HepG2 (cell line): ENCODE measurements around the gene IFT172. TPM values are rescaled to one million over a fixed set of nuclear protein-coding genes. Genes with fewer than 3 reads are reported as not detected.
A peak's percentile ranks its signal among the peaks of the same experiment; 100 is the strongest.

Experiments used
- ARNT2 ChIP-seq: sonication (generic); formaldehyde crosslinking; IDR thresholded peaks from 2 replicates; pipeline ENCODE4 v1.8.0; 2022; ENCODE audit warnings: mild to moderate bottlenecking, low read depth, missing genetic modification reagents, moderate library complexity
- CENPT ChIP-seq: sonication (generic); formaldehyde crosslinking; IDR thresholded peaks from 2 replicates; pipeline ENCODE4 v1.8.0; 2022; ENCODE audit warnings: low read depth, mild to moderate bottlenecking, moderate library complexity, missing genetic modification reagents
- DMAP1 ChIP-seq: IDR thresholded peaks from 2 replicates; pipeline ENCODE4 v1.6.1; 2016
- FOXO1 ChIP-seq: sonication (generic); formaldehyde crosslinking; IDR thresholded peaks from 2 replicates; pipeline ENCODE4 v1.4.0; 2020; ENCODE audit warnings: missing genetic modification reagents
- KLF11 ChIP-seq: IDR thresholded peaks from 2 replicates; pipeline ENCODE4 v1.6.1; 2016; ENCODE audit warnings: missing compliant biosample characterization
- MEF2D ChIP-seq: sonication (generic); formaldehyde crosslinking; IDR thresholded peaks from 2 replicates; pipeline ENCODE4 v1.5.1; 2020; ENCODE audit warnings: mild to moderate bottlenecking, missing genetic modification reagents
- NFAT5 ChIP-seq: sonication (generic); formaldehyde crosslinking; IDR thresholded peaks from 2 replicates; pipeline ENCODE4 v1.4.0; 2020; ENCODE audit warnings: missing genetic modification reagents
- RBM39 ChIP-seq: fragments of 200-400 bp; formaldehyde crosslinking; IDR thresholded peaks from one replicate; pipeline ENCODE4 v1.6.1; 2018; ENCODE audit warnings: antibody characterized with exemption, mild to moderate bottlenecking, low read depth, low read length; ENCODE audit not compliant: poor library complexity, severe bottlenecking
- SMARCC2 ChIP-seq: fragments of 450-650 bp; IDR thresholded peaks from 2 replicates; pipeline ENCODE4 v1.6.1; 2017; ENCODE audit warnings: antibody characterized with exemption, mild to moderate bottlenecking
- ZMYM2 ChIP-seq: sonication (generic); formaldehyde crosslinking; IDR thresholded peaks from 2 replicates; pipeline ENCODE4 v1.8.0; 2022; ENCODE audit warnings: mild to moderate bottlenecking, missing genetic modification reagents
- ZNF326 ChIP-seq: sonication (generic); formaldehyde crosslinking; IDR thresholded peaks from 2 replicates; pipeline ENCODE4 v1.4.0; 2020; ENCODE audit warnings: missing genetic modification reagents, borderline replicate concordance
- ZNF563 ChIP-seq: sonication (generic); formaldehyde crosslinking; IDR thresholded peaks from 2 replicates; pipeline ENCODE4 v1.8.0; 2022; ENCODE audit warnings: mild to moderate bottlenecking, moderate library complexity, missing genetic modification reagents
- ZNF564 ChIP-seq: sonication (generic); formaldehyde crosslinking; IDR thresholded peaks from 2 replicates; pipeline ENCODE4 v1.8.1; 2023; ENCODE audit warnings: mild to moderate bottlenecking, missing genetic modification reagents
- ZNF569 ChIP-seq: sonication (generic); formaldehyde crosslinking; IDR thresholded peaks from 2 replicates; pipeline ENCODE4 v1.5.0; 2020; ENCODE audit warnings: mild to moderate bottlenecking, missing genetic modification reagents, moderate library complexity, borderline replicate concordance
- ZNF713 ChIP-seq: sonication (generic); formaldehyde crosslinking; IDR thresholded peaks from 2 replicates; pipeline ENCODE4 v1.4.0; 2020; ENCODE audit warnings: mild to moderate bottlenecking, missing genetic modification reagents
- ZNF766 ChIP-seq: sonication (generic); formaldehyde crosslinking; IDR thresholded peaks from 2 replicates; pipeline ENCODE4 v1.5.0; 2020; ENCODE audit warnings: missing genetic modification reagents, borderline replicate concordance
- polyA plus RNA-seq, 8 experiments: library from polyadenylated mRNA; depleted of rRNA in 3 of 8; stranded (reverse) in 7 of 8; unstranded in 1 of 8; fragments of >200 nt; fragmentation: Illumina TruSeq in 4 of 8; extraction: Trizol in 4 of 8; gene quantifications; 2 replicates each; pipeline versions ENCODE4 v1.2.1 to v1.2.3, GENCODE V29; 2011 to 2016; ENCODE audit warnings: low read depth in 4 of 8, missing spikeins in 1 of 8, mixed read lengths in 1 of 8; ENCODE audit not compliant: insufficient read depth in 1 of 8
- total RNA-seq, 5 experiments: library from RNA; depleted of rRNA; stranded (reverse); fragments of >200 nt; fragmentation: Illumina TruSeq; extraction: Trizol; gene quantifications; 2 replicates each; pipeline ENCODE4 v1.2.3, GENCODE V29; 2016; ENCODE audit warnings: low read depth in 1 of 5
- TF ChIP-seq, protein P1 (sequence below): sonication (generic); formaldehyde crosslinking; IDR thresholded peaks from 2 replicates; pipeline ENCODE4 v1.8.1; 2022; ENCODE audit warnings: mild to moderate bottlenecking, missing genetic modification reagents
- TF ChIP-seq, protein P2 (sequence below): sonication (generic); formaldehyde crosslinking; IDR thresholded peaks from 2 replicates; pipeline ENCODE4 v1.5.1; 2020; ENCODE audit warnings: missing genetic modification reagents, mild to moderate bottlenecking, borderline replicate concordance
- TF ChIP-seq, protein P3 (sequence below): sonication (generic); formaldehyde crosslinking; IDR thresholded peaks from 2 replicates; pipeline ENCODE4 v1.5.0; 2020; ENCODE audit warnings: mild to moderate bottlenecking, missing genetic modification reagents, borderline replicate concordance

The IFT172 gene
- total and polyA plus RNA-seq, 2 of the 13 experiments (the other 11 are each of a cell fraction or from before 2014, with no cell fraction given), result 21.6 to 35.7 TPM

- TF ChIP-seq, protein P1, sequence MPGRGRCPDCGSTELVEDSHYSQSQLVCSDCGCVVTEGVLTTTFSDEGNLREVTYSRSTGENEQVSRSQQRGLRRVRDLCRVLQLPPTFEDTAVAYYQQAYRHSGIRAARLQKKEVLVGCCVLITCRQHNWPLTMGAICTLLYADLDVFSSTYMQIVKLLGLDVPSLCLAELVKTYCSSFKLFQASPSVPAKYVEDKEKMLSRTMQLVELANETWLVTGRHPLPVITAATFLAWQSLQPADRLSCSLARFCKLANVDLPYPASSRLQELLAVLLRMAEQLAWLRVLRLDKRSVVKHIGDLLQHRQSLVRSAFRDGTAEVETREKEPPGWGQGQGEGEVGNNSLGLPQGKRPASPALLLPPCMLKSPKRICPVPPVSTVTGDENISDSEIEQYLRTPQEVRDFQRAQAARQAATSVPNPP (CRISPR knock-in tag), result no peak
- TF ChIP-seq MEF2D (CRISPR knock-in tag), result no peak
- TF ChIP-seq CENPT (CRISPR knock-in tag), result no peak
- no peak for TF ChIP-seq ZNF713 (CRISPR knock-in tag)
- TF ChIP-seq ZNF564 (CRISPR knock-in tag), result no peak
- TF ChIP-seq SMARCC2, result no peak
- TF ChIP-seq, protein P2, sequence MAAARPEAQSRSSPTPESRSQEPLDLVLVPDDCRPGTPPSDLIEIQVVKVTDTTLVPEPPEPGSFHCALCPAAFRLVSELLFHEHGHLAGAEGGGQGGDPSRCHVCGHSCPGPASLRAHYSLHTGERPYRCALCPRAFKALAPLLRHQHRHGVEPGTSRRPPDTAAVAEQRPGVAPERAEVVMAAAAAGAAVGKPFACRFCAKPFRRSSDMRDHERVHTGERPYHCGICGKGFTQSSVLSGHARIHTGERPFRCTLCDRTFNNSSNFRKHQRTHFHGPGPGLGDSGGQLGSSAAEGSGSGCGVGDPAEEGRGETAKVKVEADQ (CRISPR knock-in tag), result no peak
- TF ChIP-seq ZMYM2 (CRISPR knock-in tag), result no peak
- peak; percentile 27; the same call in 1 of the 2 replicates for TF ChIP-seq DMAP1
- no peak for TF ChIP-seq NFAT5
- TF ChIP-seq ZNF563, result no peak
- TF ChIP-seq ZNF326 (CRISPR knock-in tag), result no peak
- TF ChIP-seq ARNT2 (CRISPR knock-in tag), result no peak
- TF ChIP-seq FOXO1, result no peak
- no peak for TF ChIP-seq KLF11 (CRISPR knock-in tag)
- TF ChIP-seq, protein P3, sequence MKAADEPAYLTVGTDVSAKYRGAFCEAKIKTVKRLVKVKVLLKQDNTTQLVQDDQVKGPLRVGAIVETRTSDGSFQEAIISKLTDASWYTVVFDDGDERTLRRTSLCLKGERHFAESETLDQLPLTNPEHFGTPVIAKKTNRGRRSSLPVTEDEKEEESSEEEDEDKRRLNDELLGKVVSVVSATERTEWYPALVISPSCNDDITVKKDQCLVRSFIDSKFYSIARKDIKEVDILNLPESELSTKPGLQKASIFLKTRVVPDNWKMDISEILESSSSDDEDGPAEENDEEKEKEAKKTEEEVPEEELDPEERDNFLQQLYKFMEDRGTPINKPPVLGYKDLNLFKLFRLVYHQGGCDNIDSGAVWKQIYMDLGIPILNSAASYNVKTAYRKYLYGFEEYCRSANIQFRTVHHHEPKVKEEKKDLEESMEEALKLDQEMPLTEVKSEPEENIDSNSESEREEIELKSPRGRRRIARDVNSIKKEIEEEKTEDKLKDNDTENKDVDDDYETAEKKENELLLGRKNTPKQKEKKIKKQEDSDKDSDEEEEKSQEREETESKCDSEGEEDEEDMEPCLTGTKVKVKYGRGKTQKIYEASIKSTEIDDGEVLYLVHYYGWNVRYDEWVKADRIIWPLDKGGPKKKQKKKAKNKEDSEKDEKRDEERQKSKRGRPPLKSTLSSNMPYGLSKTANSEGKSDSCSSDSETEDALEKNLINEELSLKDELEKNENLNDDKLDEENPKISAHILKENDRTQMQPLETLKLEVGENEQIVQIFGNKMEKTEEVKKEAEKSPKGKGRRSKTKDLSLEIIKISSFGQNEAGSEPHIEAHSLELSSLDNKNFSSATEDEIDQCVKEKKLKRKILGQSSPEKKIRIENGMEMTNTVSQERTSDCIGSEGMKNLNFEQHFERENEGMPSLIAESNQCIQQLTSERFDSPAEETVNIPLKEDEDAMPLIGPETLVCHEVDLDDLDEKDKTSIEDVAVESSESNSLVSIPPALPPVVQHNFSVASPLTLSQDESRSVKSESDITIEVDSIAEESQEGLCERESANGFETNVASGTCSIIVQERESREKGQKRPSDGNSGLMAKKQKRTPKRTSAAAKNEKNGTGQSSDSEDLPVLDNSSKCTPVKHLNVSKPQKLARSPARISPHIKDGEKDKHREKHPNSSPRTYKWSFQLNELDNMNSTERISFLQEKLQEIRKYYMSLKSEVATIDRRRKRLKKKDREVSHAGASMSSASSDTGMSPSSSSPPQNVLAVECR (CRISPR knock-in tag), result peak; percentile 19; the same call in 1 of the 2 replicates
- TF ChIP-seq ZNF766 (CRISPR knock-in tag), result no peak
- TF ChIP-seq ZNF569, result no peak
- TF ChIP-seq RBM39, result peak; percentile 60
Measured at GRCh38 chr2:27494284-27494943, 4.9 kb upstream of the IFT172 start (continued).
